Neural cell (in vitro differentiated cells): Measurements from ENCODE around the gene SPAG6.

Experiments used
- EP300 ChIP-seq: fragments of 450-650 bp; conservative IDR thresholded peaks from 2 replicates; pipeline ENCODE4 v1.6.1; 2014; ENCODE audit warnings: antibody characterized with exemption, mild to moderate bottlenecking, moderate library complexity; ENCODE audit not compliant: poor library complexity, severe bottlenecking
- EZH2 ChIP-seq: fragments of 200-600, 300-800 bp; shearing (Covaris generic), sonication (generic); IDR thresholded peaks from 2 replicates; pipeline ENCODE4 v1.6.1; 2014; ENCODE audit warnings: antibody characterized with exemption, low read length, borderline replicate concordance, mild to moderate bottlenecking; ENCODE audit not compliant: insufficient read depth, poor library complexity, severe bottlenecking
- POLR2AphosphoS5 ChIP-seq: IDR thresholded peaks from 2 replicates; pipeline ENCODE4 v1.6.1; 2012
- TAF1 ChIP-seq: IDR thresholded peaks from 2 replicates; pipeline ENCODE4 v1.6.1; 2012; ENCODE audit warnings: low read depth
- TF ChIP-seq, protein P1 (sequence below): fragments of 450-650 bp; IDR thresholded peaks from 2 replicates; pipeline ENCODE4 v1.5.1; 2014; ENCODE audit warnings: antibody characterized with exemption, mild to moderate bottlenecking, moderate library complexity; ENCODE audit not compliant: poor library complexity, severe bottlenecking

DNA sequence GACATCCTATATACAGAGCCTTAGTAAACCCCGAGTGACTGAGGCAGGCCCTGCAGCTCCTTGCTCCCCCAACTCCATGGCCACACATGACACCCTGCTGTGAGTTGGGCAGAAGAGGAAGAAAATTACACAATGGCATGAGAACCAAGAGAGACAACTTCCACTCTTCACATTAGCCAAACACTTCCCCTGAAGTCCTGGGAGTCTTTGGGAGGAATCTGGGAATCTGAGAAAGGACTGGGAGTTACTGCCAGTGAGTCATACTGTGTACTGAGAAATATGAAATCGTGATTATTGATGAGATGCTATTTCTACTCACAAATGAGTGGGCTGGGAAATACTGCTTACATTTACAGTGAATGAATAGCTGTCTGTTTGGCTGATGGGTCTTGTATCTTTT, 116.6 kb downstream of the SPAG6 start:
- TF ChIP-seq, protein P1, sequence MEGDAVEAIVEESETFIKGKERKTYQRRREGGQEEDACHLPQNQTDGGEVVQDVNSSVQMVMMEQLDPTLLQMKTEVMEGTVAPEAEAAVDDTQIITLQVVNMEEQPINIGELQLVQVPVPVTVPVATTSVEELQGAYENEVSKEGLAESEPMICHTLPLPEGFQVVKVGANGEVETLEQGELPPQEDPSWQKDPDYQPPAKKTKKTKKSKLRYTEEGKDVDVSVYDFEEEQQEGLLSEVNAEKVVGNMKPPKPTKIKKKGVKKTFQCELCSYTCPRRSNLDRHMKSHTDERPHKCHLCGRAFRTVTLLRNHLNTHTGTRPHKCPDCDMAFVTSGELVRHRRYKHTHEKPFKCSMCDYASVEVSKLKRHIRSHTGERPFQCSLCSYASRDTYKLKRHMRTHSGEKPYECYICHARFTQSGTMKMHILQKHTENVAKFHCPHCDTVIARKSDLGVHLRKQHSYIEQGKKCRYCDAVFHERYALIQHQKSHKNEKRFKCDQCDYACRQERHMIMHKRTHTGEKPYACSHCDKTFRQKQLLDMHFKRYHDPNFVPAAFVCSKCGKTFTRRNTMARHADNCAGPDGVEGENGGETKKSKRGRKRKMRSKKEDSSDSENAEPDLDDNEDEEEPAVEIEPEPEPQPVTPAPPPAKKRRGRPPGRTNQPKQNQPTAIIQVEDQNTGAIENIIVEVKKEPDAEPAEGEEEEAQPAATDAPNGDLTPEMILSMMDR: no peak
- no peak for TF ChIP-seq TAF1
- no peak for TF ChIP-seq POLR2AphosphoS5
- TF ChIP-seq EZH2: no peak
- TF ChIP-seq EP300: no peak
